HG03280 (cell line): ENCODE measurements around the gene C2orf15.
"Not testable (repeated sequence)": the region's sequence is repeated elsewhere in the genome, so short reads cannot be mapped to it uniquely, and the experiment has no call there.

Experiments used
- ATAC-seq: cut with Tn5 transposase; IDR thresholded peaks from one replicate; pipeline ENCODE4 v1.9.1; 2021; ENCODE audit warnings: mild to moderate bottlenecking, moderate library complexity; ENCODE audit not compliant: unreplicated experiment

Gene C2orf15, protein sequence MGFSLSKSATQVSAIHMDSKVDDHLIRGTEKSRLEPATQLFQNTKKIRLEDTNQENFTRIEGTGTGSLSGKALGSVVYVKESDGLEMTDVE

DNA sequence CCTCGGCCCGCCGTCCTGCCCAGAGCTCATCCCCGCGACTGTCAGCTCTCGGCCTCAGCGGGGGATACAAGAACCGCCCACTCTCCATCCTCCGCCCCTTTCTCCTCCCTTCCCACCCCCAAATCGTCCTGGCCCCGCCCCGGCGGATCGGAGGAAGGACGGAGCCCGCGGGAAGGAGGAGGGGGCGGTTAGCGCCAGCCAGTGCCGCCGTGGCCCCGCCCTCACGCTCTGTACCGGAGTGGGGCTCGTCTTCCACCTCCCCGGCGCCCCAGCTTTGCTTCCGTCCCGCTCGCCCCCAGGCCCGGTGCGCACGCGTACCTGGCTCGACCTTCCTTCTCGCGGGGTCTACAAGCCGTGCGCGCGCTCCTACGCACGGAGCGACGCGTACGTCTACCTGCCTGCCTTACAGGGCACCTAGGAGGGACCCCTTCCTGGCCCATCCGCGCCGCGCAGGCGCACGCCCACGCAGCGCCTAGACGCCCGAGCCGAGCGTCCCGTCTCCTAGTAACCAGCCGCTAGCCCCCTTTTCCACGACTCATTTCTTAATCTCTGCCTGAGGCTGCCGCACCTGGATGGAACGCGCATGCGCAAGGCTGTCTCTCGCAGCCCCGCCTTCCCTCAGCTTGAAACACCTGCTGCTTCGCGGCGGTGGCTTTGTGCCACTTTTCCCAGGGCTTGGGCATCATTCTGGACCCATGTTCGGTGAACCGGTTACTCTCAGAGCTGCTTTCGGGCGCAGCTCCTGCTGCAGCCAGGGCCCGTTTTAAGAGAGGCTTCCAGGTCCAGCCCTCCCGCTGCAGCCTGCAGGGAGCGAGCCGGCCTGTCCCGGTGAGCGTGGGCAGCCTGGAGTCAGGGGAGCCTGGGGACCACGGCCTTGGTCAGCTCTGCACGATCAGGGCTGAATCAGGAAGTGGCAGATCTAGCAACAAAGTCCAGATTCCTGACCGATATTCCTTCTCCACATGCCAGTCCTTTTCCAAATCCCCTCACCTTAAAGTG lies at the start of gene C2orf15:
TSS of gene C2orf15 (plus strand) at position 598 of the 999 bp plus-strand sequence. CDS start 8,852 bp downstream, outside the sequence.
- peak; percentile 89 for ATAC-seq

DNA sequence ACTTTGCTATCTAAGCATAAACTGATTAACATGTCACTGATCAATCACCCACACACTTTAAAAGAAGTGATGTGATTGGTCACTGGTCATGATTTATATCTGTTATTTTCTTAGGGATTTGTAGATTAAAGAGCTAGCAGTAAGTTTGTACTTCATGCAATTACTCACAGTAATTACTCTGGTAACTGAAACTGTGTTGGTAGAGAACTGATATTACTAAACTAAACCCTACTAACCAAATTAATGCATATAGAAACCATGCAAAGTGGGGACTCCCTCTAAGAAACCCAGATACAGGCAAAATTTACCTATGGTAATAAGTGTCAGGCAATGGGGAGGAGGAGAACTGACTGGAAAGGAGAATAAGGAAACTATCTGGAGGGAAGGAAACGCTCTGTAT lies 44.8 kb upstream of the C2orf15 start:
- no peak for ATAC-seq

DNA sequence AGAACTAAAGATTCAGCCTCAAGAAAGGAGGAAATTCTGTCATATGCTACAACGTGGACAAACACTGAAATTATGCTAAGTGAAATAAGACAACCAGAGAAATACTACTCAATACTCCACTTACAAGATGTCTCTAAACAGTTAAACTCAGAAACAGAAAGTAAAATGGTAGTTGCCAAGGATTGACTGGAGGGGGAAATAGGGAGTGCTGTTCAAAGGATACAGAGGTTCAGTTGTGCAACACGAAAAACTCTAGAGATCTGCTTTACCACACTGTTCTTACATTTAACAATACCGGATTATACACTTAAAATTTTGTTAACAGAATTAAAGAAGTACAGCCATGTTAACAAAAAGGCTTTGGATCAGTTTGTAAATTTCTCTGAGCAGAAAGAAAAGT lies 39.8 kb upstream of the C2orf15 start:
- no peak for ATAC-seq

DNA sequence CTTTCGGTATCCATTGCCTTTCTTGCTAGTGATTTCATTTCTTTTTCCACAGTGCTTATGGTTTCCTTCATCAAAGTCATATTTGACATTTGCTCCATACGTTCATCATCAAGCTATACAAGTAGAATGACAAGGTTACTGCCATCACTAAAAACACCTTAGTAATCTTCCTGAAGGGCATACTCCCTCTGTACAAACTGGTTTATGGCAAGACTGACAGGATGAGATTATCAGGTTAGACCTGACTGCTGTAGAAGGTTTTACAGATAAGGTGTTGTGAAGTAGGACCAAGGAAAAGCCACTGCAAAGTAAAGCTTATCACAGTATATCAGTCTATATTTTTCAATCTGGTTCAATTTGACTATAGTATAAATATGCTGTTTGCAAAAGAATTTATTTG lies 37.5 kb upstream of the C2orf15 start:
- ATAC-seq, result no peak

DNA sequence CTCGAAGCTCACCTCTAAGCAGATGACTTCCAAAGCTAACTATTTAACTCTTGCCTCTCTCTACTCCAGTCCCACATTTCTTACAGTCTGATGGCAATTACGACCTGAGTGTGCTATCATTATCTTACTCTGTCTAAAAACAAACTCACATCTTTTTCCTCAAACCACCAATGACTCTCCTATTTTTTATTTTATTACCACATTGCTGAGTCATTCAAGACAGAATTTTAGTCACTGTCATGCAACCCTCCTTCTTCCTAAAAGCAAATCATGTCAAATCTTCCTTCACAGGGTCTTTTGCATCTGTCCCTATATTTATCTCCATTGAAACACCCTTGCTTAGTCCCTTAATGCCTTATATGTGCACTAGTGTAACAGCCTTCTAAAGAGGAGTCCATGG lies 34.6 kb upstream of the C2orf15 start:
- ATAC-seq, result no peak

DNA sequence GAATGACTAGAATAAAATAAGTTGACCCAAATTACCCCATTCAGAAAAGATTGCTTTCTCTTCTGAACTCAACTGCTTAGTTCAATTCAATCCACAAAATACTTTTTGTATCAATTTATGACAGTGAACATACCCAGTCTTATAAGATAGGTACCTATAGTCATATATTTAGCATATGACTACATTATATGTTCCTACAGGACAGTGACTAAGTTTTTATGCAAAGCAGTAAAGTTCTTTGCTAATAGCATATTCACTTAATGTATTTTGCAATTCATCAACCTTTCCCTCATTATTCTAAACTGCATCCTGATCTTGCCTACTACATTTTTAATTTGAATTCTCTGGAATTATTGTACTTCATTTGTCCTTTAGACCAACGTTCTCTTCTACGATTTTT lies 30.3 kb upstream of the C2orf15 start:
- ATAC-seq, result no peak

DNA sequence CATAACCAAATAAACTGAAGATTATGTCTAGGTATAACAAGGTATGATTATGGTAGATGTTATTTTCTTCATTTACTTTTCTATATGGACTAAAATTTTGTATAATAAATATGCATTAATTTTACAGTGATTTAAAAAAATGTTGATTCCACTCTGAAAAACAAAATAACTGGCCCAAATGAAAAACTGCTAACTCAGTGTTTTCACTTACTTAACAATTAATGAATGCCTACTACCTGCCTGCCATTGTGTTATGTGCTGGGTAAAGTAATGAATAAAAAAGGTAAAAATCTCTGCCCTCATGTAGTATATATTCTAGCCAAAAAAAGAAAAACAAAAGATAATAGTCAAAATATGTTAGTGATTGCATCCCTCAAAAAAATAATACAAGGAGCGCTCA lies 29.6 kb upstream of the C2orf15 start:
- ATAC-seq, result no peak

DNA sequence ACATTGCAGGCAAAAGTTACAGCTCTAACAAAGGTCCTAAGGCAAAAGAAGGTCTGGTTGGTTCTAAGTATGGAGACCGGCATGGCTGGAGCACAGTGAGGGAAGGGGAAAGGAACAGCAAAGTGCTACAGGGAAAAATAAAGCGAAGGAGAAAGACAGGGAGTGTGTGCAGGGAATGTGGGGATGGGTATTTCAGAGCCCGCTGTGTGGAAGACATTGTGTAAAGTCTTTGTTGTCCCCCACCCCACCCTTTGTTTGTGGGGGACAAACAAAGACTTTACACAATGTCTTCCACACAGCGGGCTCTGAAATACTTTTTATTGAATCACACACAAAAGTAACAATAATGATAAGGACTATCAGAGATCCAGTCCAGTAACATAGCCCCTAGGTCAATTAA lies 28.9 kb upstream of the C2orf15 start:
- ATAC-seq, result no peak

DNA sequence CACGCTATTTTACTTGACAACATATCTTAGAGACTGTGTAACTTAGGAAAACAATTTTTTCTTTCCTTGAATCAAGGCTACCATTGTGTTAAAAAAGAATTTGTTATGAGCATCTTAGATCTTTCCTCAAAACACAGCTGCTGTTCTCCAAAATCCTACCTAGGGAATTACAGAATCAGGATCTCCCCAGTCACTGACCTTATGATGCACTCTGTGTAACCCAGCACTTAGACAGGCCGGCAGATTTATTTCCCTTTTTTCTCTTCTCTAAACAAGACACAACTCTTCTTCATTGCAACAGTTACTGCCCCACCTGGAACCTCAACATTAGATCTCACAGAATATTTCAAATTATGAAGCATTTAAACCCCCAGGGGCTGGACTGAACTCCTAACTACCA lies 13.5 kb upstream of the C2orf15 start:
- ATAC-seq, result no peak

DNA sequence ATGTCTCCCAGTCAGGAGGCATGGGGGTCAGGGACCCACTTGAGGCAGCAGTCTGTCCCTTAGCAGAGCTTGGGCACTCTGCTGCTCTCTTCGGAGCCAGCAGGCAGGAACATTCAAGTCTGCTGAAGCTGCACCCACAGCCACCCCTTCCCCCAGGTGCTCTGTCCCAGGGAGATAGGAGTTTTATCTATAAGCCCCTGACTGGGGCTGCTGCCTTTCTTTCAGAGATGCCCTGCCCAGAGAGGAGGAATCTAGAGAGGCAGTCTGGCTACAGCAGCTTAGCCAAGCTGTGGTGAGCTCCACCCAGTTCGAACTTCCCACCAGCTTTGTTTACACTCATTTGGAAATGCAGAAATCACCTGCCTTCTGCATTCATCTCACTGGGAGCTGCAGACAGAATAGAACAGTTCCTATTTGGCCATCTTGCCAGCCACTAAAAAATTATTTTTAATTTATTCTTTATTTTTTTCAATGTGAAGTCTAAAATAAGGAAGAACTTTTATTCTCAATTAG lies 6.4 kb upstream of the C2orf15 start:
- ATAC-seq, result not testable (repeated sequence)

DNA sequence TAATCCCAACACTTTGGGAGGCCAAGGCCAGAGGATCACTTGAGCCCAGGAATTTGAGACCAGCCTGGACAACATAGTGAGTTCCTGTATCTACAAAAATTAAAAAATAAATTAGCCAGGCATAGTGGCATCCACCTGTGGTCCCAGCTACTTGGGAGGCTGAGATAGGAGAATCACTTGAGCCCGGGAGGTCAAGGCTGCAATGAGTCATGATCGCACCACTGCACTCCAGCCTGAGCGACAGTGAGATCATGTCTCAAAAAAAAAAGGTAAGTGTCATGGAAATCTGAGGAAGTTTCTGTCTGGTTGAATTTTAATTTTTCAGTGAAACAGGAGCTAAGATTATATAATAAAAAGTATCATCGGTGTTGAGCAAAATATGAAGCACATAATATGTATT lies 2.5 kb upstream of the C2orf15 start:
- ATAC-seq, result no peak

DNA sequence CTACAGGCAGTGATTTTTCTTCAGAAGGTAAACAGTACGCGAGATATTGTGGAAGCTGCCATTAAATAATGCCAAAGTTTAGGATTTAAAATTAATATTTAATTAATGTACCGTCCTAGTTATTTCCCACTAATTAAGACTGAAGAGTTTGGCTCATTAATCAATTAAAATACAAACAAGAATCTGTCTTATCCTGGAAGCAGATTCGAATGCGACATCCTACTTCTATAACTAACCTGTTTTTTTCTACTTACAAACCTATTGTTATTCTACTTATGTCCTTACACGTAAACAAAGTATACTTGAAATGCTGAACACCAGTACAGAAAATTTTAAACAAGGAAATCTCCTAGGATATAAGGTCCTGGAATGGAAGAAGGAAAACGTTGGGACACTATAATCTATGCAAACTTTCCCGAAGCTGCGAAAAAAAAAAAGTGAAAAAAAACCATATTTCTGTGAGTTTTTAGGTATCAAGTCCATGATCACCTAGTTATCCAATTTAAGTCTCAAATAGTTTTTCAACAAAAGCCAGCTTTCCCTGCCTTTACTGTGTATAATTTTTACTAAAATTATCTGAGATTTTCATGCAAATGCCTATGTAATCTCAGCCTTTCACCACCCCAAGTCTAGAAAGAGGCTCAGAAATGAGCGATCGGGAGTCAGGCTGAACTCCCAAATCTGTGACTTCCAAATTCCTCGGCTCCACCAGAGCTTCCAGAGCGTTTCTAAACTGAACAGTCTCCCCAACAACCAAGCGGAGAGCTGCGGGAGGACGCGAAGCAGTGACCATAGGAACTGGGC lies 1.2 kb upstream of the C2orf15 start:
- ATAC-seq, result no peak

DNA sequence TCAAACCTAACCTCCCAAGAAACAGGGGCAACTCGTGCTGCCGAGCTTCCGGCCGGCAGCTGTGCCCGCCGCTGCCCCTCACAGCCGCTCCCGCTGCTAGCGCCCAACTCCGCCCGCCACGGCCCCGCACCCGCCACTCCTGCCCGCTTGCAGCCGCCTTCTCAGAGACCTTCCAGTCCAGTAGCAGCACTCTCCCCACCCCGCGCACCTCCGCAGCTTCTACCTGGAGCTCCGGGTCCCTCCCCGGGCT lies 722 bp upstream of the C2orf15 start:
- no peak for ATAC-seq

DNA sequence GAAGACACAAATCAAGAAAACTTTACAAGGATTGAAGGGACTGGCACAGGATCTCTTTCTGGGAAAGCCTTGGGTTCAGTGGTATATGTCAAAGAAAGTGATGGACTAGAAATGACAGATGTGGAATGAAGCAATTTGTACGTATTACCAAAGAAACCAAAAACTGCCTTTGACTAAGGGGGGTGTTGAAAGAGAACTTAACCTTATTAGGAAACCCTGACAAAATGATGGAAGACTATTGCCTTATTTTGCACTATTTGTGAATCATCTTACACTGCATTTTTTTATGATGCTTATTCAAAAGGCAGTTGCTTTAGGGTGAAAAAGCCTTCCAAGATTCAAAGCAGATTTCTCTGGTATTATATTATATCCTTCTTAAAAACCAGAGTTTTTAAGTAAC lies 9.2 kb downstream of the C2orf15 start:
- ATAC-seq, result no peak

DNA sequence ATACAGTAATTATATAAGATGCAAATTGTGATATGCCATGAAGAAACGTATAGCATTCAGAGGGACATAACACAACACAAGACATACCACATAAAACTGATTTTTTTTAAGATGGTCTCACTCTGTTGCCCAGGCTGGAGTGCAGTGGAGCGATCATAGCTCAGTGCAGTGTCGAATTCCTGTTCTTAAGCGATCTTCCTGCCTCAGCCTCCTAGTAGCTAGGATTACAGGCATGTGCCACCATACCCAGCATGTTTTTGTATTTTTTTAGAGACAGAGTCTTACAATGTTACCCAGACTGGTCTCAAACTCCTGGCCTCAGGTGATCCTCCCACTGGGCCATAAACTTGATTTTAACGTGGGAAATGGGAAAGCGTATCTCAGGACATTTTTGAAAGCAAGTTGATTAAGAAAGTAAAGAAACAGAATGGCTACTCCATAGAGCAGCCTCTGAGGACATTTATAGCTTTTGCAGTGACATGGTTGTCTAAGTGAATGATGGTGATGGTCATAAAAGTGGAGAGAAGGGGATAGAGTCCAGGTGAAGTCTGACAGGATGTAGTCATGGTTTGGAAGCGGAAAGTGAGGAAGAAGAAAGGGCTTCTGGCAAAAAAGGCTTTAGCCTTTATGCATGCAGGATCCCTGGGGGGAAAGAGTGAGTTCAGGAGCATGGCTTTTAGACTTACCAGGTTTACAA lies 10.8 kb downstream of the C2orf15 start:
- ATAC-seq, result no peak

DNA sequence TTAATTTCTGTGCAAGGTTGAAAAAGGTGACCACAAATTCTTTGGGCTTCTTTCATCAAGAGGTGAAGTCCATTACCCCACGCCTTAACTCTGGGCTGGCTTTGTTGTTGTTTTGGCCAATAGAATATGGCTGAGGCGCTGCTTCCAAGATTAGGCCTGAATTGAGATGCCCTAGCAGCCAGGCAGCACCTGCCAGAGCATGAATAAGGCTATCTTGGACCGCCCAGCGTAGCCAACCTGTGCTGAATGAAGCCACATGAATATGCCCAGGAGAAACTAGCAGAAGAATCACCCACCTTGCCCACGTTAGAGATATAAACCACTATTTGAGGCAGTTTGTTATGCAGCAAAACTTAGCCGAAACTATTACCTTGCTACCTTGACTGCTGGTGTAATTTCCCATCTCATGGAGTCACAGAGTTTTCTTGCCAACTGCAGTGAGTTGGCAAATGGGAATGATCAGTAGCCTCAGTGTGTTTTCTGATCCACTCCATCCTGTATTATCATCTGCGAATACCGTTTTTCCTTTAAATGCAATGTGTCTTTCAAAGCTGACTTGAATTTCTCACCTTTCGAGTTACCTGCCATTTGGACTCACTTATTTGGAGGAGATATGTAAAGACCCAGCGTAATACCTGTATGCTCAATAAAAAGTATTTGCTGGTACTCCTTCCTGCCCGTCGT lies 12.6 kb downstream of the C2orf15 start:
- ATAC-seq, result no peak

DNA sequence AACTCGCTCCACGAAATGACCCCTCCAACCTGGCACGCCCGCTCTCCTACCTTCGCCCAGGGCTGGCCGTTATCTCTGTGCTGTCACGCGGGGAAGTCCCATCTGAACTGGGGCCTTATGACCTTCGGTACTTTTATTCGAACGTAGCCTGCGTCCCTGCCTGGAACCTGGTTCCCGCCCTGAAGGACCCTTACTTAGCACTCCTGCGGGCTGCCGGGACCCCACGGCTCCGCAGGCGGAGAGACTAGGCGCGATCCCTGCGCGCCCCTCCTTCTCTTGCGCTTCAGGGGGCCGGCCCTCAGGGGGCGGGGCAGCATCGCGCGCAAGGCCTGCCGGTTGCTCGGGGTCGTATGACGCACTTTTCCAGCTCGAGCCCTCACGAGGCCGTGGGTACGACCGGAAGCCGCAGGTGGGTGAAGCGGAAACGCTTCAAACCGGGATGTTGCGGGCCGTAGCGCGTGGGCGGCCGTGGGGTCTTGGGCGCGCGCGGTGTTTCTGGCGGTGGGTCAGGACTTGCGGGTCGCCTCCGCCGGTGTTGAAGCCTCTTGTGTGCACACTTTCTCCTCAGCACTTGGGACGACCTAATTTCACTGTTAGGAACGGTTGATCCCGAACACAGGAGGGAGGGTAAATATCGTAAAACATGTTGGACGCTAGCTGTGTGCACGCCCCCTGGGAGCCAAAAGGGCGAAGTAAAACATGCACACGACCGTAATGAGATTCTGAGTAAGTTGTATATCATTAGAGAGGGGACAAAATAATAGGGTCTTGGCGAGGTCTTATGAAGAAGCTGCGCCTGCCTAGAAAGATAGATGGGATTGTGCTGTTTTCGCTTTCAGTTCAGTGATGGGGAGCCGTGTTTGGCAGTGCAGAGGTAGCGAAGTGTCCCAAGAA lies 13.4 kb downstream of the C2orf15 start, which contains the start of the genes LIPT1 and TSGA10:
TSS of gene LIPT1 (plus strand) at position 325 of the 894 bp plus-strand sequence. CDS start 6,991 bp downstream, outside the sequence.
TSS of gene TSGA10 (minus strand) at position 300 of the 894 bp plus-strand sequence. CDS start 45,503 bp downstream, outside the sequence.
- ATAC-seq, result peak; percentile 98

DNA sequence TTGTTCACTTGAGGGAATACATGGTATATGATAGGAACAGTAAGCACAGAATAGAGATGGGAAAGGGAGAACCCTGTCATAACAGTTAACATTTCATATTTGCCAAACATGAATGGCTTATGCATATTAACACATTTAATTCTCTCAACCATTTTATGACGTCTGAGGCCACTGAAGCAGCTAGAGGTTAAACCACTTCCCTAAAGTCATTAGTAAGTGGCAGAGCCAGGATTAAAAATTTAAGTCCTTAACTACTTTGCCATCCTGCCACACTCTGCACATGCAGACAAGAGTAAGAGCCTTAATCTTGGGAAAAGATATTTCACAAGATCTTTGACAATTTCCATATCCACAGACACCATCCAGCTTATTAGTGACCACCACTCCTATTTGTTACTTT lies 15.4 kb downstream of the C2orf15 start:
- ATAC-seq, result no peak

DNA sequence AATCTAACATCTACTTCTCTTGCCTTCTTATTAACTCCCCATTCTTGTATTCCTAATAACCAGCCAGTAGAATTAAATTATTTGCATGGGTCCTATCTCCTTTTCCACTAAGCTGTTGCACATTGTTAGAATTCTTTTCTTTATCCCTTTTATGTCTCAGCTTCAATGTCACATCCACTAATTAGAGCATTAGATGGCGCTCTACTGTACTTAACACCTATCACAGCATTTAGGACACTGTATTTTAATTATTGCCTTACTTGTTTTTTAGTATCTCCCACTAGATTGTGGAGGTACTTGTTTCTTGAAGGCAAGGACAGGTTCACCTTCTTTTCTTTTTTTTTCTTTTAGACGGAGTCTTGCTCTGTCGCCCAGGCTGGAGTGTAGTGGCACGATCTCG lies 17.1 kb downstream of the C2orf15 start:
- no peak for ATAC-seq
